SK-MEL-5 (cell line): ENCODE results near the gene CALHM2. TPM values are rescaled to one million over a fixed set of nuclear protein-coding genes. Genes with fewer than 3 reads are reported as not detected.

Experiments used
- DNase-seq: peaks from one replicate; pipeline ENCODE4 v3.0.0-alpha.2; 2016; ENCODE audit warnings: low read depth, low spot score
- in situ Hi-C: cut with HindIII; loops from 2 replicates; pipeline ENCODE4 v1.10.0; 2016; ENCODE audit warnings: low sequenced_read_pairs, high pct_unique_total_duplicates, low pct_unique_long_range_greater_than_20kb
- total RNA-seq: library from RNA; depleted of rRNA; stranded (reverse); fragments of >200 nt; shearing (Covaris generic); gene quantifications from 2 replicates; pipeline ENCODE4 v1.2.3, GENCODE V29; 2014

CALHM2 gene
- total RNA-seq, 1 experiment from 2014 or later = not detected

DNA sequence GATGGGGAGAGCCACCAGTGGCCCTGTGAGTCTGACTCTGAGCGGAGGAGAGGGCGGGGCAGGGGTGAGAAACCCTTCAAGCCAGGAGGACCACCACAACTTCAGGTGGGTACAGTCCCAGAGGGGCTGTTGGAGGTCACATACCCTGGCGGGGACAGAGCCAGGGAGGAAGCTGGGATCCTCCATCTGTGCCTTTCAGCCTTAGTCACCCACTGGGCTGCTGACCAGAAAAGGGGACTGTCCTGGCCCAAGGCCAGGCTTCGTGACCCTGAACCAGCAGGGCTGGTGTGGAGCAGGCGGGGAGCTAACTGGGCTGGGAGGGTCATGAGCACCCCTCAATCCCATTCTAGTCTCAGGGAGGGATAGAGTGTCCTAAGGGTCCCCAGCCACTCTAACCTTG lies 28.4 kb upstream of the CALHM2 start:
- no peak for DNase-seq
- in situ Hi-C loops = no loop called here

DNA sequence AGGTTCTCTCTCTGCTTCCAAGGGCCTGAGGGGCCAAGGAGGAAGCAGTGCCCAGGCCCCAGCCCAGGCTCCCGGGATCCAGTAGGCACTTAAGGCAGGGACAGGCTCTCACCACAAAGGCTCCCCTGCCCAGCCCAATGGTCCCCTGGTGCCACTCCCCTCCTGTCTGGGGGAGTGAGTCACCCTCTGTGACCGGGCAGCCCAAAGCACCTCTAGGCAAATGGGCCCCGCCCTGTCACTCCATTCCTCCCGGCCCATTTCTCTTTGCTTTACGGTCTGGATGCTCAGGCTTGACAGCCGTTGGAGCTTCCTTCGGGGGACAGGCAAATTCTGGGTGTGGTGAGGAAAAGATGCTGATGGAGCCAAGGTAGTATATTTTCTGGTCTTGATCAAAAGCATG lies 27.0 kb upstream of the CALHM2 start, which contains the start of gene CALHM3:
TSS of gene CALHM3 (minus strand) at position 106 of the 400 bp plus-strand sequence. CDS start 208 bp downstream, outside the sequence.
- DNase-seq = no peak
- in situ Hi-C loops = no loop called here

DNA sequence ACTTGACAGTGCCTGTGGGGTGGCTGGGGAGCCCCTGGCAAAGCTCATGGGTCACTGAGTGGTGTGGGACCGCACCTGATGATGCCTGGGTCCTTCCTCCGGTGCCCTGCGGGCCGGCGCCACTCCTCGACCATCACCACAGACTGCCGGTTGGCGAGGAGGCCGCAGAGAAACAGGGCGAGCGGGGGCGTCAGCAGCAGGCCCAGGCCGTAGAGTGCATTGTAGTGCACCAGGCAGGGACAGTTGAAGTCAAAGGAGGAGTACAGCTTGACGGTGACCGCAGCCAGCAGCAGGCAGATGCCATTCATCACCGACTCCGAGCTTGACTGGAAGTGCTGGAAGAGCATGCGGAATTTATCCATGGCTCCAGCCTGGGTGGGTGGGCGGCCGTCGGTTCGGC lies 26.5 kb upstream of the CALHM2 start:
- no peak for DNase-seq
- in situ Hi-C loops = no loop called here

DNA sequence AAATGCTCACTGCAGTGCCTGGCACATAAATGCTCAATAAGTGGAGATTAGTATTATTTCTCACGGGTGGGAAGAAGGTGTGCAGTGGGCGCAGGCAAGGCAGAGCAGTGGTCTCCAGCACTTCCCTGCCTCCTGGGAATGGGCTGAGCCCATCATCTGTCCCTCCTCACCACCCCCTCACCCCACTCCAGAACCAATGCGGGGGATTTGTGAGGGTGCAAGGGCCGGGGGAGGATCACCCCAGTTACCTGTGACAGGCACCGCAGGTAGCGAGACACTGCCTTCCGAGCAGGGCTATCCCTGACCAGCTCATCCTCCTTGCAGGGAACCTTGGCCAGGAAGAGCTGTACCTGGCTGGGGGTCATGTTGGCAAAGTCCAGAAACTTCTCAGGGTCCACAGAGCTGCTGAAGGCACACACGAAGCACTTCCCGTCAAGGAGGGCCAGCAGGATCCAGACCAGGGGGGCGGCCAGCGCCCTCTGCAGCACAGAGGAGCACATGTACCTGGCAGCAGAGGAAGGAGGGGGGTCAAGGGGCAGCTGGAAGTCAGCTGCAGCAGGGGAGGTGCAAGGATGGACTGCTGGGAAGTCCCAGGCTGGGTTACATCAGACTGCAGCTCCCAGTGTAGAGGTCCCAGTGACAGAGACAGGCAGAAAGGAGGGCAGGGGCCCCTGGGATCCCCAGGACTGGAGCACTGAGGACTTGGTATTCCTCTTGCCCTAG lies 24.0 kb upstream of the CALHM2 start:
- in situ Hi-C loops = no loop called here

DNA sequence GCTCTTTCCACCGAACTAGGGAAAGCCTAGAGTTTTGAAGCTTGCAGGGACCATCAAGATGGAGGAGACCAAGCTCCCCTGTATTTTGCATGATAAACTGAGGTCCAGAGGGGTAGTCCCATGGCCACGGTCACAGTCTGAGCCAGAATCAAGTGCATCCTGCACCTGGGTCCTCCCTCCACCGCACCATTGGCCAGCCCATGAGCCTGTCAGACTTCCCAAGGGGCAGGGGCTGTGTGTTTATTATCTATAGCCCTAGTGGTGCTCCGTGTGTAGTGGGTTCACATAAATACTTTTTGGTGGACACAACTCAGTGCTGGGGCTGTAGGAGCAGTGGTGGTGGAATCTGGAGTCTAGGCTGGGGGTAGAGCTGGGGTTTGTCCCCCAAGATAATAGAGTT lies 23.3 kb upstream of the CALHM2 start:
- DNase-seq = no peak
- in situ Hi-C loops = no loop called here

More for the DNA sequence above, 24.0 kb upstream of the CALHM2 start:
- peak; percentile 18 for DNase-seq

DNA sequence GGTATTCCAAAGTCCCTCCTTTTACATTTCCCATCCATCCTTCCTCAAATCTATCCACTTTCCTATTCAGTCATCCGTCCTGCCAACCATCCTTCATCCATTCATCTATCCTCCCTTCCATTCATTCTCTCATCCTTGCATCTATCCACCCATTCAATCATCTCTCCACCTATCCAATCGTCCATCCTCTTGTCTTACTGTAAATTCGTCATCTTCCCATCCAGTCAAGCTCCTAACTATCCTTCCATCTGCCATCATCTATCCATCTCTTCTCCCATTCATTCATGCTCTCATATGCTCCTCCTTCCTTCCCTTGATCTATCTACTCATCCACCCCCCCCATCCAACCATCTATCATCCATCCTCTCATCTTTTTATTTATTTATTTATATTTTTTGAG lies 21.9 kb upstream of the CALHM2 start:
- no peak for DNase-seq
- in situ Hi-C loops = no loop called here

DNA sequence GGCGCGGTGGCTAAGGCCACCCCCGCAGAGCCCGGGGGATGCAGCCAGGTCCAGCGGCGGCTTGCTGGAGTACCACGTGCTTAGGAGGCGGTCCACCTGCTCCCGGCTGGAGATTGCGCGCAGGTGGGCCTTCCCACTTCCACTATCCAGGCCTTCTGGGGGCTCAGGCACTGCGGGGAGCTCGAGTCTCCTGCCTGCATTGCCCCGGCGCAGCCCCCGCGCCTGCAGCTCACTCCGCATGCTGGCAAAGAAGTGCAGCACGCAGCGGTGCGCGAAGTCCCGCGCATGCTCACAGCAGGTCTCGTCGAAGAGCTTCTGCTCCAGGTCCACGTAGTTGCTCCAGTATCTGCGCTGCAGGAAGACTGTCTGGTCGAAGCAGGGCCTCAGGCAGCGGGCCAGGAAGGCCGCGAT lies 21.1 kb upstream of the CALHM2 start:
- no peak for DNase-seq
- in situ Hi-C loops = no loop called here

DNA sequence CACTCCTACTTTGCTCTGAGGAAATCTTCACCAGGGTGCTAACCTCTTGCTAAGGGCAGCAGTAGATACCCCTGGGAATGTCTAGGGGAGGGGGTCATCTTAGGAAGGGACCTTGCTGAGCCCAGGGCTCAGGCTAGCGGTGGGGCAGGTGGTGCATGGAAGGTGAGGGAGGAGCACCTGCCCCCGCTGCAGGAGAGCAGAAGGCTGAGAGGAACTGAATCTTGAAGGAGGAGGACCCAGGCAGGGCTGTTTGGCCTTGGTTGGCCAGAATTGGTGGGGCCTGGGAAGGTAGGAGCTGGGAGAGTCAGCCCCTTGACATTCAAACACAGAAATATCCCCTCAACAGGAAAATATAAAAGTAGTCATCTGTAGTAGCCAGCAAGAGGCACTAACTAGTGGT lies 19.8 kb upstream of the CALHM2 start:
- in situ Hi-C loops = no loop called here

DNA sequence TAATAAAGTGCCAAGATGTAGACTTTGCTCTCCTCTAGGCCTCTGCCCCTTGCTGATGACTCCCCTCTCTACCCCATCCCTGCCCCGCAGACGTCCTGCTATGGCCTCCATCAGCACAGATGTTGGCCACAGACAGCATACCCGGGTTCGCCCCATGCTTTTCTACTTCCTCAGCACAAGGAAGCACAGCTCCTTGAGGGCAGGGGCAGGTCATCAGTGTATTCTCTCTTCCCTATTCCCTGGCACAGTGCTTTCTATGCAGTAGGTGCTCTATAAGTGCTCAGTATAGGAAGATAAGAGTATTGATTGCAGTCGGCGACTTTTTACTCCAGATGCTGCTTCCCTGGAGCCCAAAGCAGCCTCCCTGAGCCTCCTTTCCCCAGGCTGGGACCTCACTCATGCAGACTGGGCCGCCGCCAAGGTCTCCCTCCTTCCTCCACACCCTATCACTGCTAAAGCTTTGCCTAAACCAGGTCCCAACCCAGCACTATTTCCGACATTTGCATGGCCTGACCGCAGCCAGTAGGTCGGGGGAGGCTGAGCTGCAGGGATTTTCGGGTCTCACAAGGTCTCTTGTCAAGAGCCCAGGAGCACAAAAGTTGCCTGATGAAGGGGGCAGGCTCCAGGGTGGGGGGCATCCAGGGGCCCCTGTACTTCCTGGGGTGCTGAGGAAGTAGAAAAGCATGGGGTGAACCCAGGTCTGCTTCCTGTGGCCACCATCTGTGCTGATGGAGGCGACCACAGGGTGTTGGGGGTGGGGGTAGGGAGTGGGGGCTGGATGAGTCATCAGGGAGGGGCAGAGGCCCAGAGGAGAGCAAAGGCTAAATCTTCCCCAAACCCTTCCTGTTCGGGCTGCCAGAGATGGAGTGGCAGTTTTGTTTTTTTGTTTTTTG lies 18.8 kb upstream of the CALHM2 start:
- no peak for DNase-seq
- in situ Hi-C loops = no loop called here

More for the DNA sequence above, 19.8 kb upstream of the CALHM2 start:
- DNase-seq = no peak

DNA sequence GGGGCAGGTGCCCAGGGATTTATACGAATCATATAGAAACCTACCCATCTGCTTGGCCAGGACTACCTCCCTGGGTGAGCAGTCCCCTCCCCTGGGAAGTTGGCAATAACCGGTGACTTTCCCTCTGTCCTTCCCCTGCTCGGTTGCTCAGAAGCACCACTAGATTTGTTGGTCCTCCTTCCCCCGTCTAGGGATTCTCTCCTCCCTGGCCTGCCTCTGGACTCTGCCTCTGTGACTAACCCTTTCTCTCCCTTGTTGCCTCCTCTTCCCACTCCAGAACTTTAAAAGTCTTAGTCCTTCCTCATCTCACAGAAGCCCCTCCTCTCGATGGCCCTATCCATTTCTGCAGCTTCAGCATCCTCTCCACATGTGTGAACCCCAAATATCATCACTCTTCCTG lies 17.0 kb upstream of the CALHM2 start:
- in situ Hi-C loops = no loop called here
- no peak for DNase-seq

DNA sequence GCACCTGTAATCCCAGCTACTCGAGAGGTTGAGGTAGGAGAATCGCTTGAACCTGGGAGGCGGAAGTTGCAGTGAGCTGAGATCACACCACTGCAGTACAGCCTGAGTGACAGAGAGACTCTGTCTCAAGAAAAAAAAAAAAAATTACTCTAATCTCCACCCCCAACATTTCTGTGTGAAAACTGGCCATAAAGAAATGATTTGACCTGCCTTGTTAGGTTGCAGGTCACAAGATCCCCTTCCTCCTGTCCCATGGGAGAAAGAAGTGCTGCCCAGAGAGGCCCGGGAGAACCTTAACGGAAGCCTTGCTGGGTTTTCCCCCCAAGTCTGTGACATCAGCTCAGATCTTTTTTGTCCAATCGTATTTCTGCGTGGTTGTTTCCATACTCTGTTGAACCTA lies 15.2 kb upstream of the CALHM2 start:
- in situ Hi-C loops = no loop called here
- no peak for DNase-seq

DNA sequence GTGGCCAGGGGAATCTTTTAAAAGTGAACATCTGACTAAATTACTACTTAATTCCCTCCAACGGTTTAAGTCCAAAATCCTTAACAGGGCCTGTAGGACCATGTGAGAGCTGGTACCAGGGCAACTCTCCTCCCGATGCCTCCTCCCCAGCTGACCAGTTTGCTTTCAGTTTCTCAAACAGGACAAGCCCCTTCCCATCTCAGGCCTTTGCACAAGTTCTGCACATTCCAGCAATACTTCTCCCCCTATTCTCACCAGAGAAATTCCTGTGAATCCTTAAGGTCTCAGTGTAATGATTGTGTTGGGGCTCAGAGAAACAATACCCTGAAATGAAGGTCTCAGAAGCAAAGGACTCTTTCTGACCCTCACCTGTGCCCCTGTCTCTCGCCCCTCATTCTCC lies 14.6 kb upstream of the CALHM2 start:
- no peak for DNase-seq
- in situ Hi-C loops = no loop called here

DNA sequence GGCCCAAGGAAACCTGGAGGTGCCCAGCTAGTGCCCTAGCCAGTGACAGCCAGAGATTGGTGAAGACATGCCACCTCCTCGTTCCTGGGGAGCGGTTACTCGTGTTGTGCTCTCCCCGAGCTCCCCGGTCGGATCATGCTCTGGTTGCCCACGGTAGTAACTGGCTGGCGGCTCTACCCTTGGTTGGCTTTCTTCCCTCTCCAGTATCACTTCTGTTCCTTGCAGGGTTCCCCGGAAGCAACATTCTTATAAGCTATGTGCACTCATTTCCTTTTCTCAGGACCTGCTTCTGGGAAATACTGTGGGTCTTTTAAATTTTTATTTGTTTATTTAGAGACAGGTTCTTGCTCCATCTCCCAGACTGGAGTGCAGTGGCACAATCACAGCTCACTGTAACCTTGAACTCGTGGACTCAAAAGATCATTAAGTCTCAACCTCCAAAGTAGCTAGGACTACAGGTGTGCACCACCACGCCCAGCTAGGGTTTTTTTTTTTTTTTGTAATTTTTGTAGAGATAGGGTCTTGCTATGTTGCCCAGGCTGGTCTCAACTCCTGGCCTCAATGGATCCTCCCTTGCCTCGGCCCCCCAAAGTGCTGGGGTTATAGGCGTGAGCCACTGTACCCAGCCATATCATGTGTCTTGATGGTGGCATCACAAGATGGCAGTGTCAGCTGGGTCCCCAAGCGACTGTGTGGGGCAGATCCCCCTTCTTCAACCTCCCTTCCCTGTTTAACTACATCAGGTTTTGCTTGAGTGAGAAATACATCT lies 13.4 kb upstream of the CALHM2 start:
- in situ Hi-C loops = no loop called here
- no peak for DNase-seq

DNA sequence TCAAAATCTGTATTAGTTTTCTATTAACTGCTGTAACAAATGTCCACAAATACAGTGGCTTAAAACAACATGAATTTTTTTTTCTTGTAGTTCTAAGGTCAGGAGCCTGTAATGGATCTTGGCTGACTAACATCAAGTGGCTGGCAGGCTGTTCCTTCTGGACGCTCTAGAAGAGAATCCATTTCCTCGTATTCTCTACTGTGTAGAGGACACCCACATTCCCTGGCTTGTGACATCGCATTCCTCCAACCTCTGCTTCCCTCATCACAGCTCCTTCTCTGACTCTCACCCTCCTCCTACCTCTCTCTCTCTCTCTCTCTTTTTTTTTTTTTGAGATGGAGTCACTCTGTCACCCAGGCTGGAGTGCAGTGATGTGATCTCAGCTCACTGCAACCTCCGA lies 11.3 kb upstream of the CALHM2 start:
- no peak for DNase-seq
- in situ Hi-C loops = no loop called here

DNA sequence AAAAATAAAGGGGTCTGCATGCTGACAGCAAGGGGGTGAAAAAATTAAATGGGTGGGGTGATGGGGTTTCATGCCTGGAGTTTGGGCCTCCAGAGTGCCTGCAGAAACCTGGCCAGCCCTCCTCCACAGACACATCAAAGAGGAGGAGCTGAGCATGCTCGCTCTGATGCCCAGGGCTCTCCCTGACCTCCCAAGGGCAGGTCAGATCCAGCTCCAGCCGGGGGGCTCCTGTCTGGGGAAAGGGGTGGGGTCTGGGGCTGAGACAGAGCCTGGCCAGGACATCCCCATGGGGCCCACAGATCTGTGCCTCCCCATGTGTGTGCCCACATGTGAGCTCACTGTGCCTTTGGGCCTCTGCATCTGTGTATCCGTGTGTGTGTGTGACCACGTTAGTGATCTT lies 7.4 kb upstream of the CALHM2 start:
- no peak for DNase-seq
- in situ Hi-C loops = no loop called here

DNA sequence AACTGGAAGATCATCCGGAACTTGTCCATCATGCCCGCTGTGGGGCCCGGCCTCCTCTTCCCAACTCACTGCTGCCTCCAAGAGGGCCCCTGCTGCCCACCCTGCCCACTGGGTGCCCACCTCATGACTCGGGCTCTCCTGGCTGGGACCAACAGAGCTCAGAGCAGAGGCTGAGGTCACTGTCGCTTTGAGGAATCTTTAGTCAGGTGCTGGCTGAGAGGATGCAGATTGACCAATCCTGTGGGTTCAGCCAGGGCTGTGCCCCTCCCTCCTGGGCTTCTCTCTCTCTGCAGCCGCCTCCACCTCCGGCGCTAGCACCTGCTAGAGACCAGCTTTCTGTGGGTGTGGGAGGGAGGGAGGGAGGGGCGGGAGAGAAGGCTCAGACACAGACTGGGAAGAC lies 6.5 kb upstream of the CALHM2 start, which contains the start of gene CALHM1:
TSS of gene CALHM1 (minus strand) at position 181 of the 400 bp plus-strand sequence. CDS start at position 32, 149 bp downstream.
- no peak for DNase-seq
- in situ Hi-C loops = no loop called here

DNA sequence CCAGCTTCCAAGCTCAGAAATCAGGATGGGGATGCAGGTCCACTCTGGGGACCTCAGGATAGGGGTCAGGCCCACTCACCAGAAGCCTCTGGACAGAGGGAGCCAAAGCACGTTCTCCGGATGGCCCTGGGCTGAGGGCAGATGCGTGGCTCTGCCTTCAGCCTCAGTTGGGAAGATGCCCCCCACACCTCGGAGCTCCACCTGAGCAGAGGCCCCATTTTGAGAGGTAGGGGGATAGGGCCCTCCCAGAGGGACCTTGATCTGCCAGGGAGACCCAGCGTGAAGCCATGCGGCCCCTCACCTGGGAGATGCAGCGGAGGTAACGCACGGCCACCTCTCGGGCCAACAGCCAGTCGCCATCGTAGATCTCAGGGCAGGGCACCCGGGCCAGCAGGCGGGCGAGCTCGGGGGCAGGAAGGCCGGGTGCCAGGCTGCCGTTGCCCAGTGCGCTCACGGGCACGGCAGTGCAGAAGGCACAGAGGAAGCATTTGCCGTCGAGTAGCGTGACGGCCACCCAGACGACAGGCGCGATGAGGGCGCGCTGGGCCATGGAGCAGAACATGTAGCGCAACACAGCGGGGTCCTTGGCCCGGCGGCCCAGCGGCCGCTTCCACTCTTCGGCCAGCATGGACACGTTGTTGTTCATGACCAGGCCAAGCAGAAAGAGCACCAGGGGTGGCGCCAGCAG lies 5.9 kb upstream of the CALHM2 start:
- in situ Hi-C loops = no loop called here
- DNase-seq = no peak
